Peyer's patch (tissue), 4 donors: ENCODE data around the gene ITGA11. TPM values are rescaled to one million over a fixed set of nuclear protein-coding genes. Genes with fewer than 3 reads are reported as not detected.

ENCODE experiments used
- DNase-seq, 3 donors: peaks; one replicate each; pipeline ENCODE4 v3.0.0-alpha.2; 2017 to 2019
- H3K27ac ChIP-seq, 4 donors: fragments of 200-600 bp; sonication (generic); one replicate each; pipeline ENCODE4 v1.5.1; 2016 to 2019
- H3K27me3 ChIP-seq, 2 donors: fragments of 200-600 bp; sonication (generic); one replicate each; pipeline ENCODE4 v1.5.1; 2019
- H3K36me3 ChIP-seq, 3 donors: fragments of 200-600 bp; sonication (generic); one replicate each; pipeline ENCODE4 v1.5.1; 2016 to 2019
- H3K4me1 ChIP-seq, 4 donors: fragments of 200-600 bp; sonication (generic); one replicate each; pipeline ENCODE4 v1.5.1; 2016 to 2019
- H3K4me3 ChIP-seq, 4 donors: fragments of 200-600 bp; sonication (generic); 1 replicate in 3 of 4; 2 replicates in 1 of 4; pipeline ENCODE4 v1.5.1; 2016 to 2019; ENCODE audit warnings: mild to moderate bottlenecking in 1 of 4
- H3K9me3 ChIP-seq, 4 donors: fragments of 200-600 bp; sonication (generic); one replicate each; pipeline ENCODE4 v1.5.1; 2016 to 2019; ENCODE audit warnings: mild to moderate bottlenecking in 1 of 4
- CTCF ChIP-seq, 6 experiments: fragments of 450-650 bp in 4 of 6; fragments of 200-600 bp in 2 of 6; sonication (generic) in 1 of 6; IDR thresholded peaks; one replicate each; pipeline ENCODE4 v1.5.1; 2017 to 2019; ENCODE audit warnings: antibody characterized with exemption in 6 of 6, mild to moderate bottlenecking in 3 of 6, moderate library complexity in 1 of 6
- POLR2A ChIP-seq, 2 donors: fragments of 450-650 bp; IDR thresholded peaks; one replicate each; pipeline ENCODE4 v1.5.1; 2017; ENCODE audit warnings: antibody characterized with exemption in 2 of 2, mild to moderate bottlenecking in 2 of 2, moderate library complexity in 2 of 2
- total RNA-seq, 4 donors: library from RNA; depleted of rRNA; stranded (reverse); fragments of >200 nt; gene quantifications; one replicate each; pipeline ENCODE4 v1.1.0, GENCODE V29; 2016

Gene ITGA11
- total RNA-seq, 4 donors from 2014 or later = 0.88 to 24.8 (median 2.6) TPM

GRCh38 chr15:68341760-68342725, 89.9 kb downstream of the ITGA11 start:
- no peak overlapping the region for H3K27ac ChIP-seq
- no peaks in the 10 kb centered on the region for H3K9me3 ChIP-seq
- no peak for TF ChIP-seq CTCF (IDR thresholded peaks at IDR 0.05)
- TF ChIP-seq POLR2A (IDR thresholded peaks at IDR 0.05) = no peak
- no peaks in the 10 kb centered on the region for H3K27me3 ChIP-seq
- peaks cover 0 to 11% (median 0%) of the 10 kb centered on the region in 4 donors for H3K4me1 ChIP-seq
- H3K4me3 ChIP-seq = no peak overlapping the region
- DNase-seq = no peak
- no peaks in the 10 kb centered on the region for H3K36me3 ChIP-seq

GRCh38 chr15:68340726-68341671, 91.0 kb downstream of the ITGA11 start:
- no peaks in the 10 kb centered on the region for H3K27me3 ChIP-seq
- H3K27ac ChIP-seq = peak overlapping the region in 1 of 4 donors; percentile 24
- DNase-seq = no peak
- H3K4me1 ChIP-seq = peaks cover 0 to 11% (median 0%) of the 10 kb centered on the region in 4 donors
- no peak for TF ChIP-seq POLR2A (IDR thresholded peaks at IDR 0.05)
- TF ChIP-seq CTCF (IDR thresholded peaks at IDR 0.05) = no peak
- H3K36me3 ChIP-seq = no peaks in the 10 kb centered on the region
- no peaks in the 10 kb centered on the region for H3K9me3 ChIP-seq
- H3K4me3 ChIP-seq = no peak overlapping the region

GRCh38 chr15:68339481-68339880, 92.5 kb downstream of the ITGA11 start:
- Histone ChIP-seq H3K4me1 (peaks cover 0 to 11% (median 0%) of the 10 kb centered on the region in 4 donors), H3K9me3 (no peaks in the 10 kb centered on the region), H3K36me3 (no peaks in the 10 kb centered on the region), H3K4me3 (no peak overlapping the region), H3K27ac (no peak overlapping the region), H3K27me3 (no peaks in the 10 kb centered on the region)
- TF ChIP-seq CTCF (IDR thresholded peaks at IDR 0.05) = no peak
- no peak for TF ChIP-seq POLR2A (IDR thresholded peaks at IDR 0.05)
- no peak for DNase-seq

GRCh38 chr15:68337826-68338225, 94.1 kb downstream of the ITGA11 start:
- no peak for DNase-seq

GRCh38 chr15:68336516-68336915, 95.4 kb downstream of the ITGA11 start:
- no peak for TF ChIP-seq CTCF (IDR thresholded peaks at IDR 0.05)
- no peak for TF ChIP-seq POLR2A (IDR thresholded peaks at IDR 0.05)

More at GRCh38 chr15:68337826-68338225, 94.1 kb downstream of the ITGA11 start:
- TF ChIP-seq POLR2A (IDR thresholded peaks at IDR 0.05) = no peak
- Histone ChIP-seq H3K27ac (no peak overlapping the region), H3K27me3 (no peaks in the 10 kb centered on the region), H3K4me1 (peaks cover 0 to 11% (median 0%) of the 10 kb centered on the region in 4 donors), H3K4me3 (no peak overlapping the region), H3K9me3 (no peaks in the 10 kb centered on the region), H3K36me3 (no peaks in the 10 kb centered on the region)

More at GRCh38 chr15:68336516-68336915, 95.4 kb downstream of the ITGA11 start:
- Histone ChIP-seq H3K36me3 (no peaks in the 10 kb centered on the region), H3K9me3 (no peaks in the 10 kb centered on the region), H3K4me1 (peaks cover 0 to 2% (median 0%) of the 10 kb centered on the region in 4 donors), H3K27me3 (no peaks in the 10 kb centered on the region), H3K4me3 (no peak overlapping the region), H3K27ac (no peak overlapping the region)
- DNase-seq = no peak
